SK-N-MC (cell line): Measurements from ENCODE around the gene BCL11B.

Source experiments
- EZH2 ChIP-seq: fragments of 200-600 bp; sonication (generic); IDR thresholded peaks from one replicate; pipeline ENCODE4 v1.6.1; 2017; ENCODE audit warnings: antibody characterized with exemption
- POLR2AphosphoS5 ChIP-seq: IDR thresholded peaks from 2 replicates; pipeline ENCODE4 v1.6.1; 2012; ENCODE audit warnings: mild to moderate bottlenecking, low read depth, low read length, borderline replicate concordance

DNA sequence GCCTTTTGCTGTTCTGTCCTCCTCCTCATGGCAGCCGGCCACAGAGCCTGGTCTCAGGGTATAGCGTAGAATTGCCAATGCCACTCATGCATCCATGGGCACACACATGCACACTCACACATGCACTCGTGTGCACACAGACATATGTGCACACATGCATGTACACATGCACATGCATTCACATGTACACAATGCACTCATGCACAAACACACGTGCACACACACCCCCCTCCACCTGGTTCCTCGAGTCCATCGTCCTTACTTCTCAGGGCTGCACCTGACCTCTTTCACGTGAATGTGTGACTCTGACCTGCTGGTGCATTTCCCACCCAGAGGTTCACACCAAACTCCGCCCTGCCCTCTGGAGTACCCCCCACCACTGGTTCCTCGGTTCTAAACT, 60.6 kb downstream of the BCL11B start:
- TF ChIP-seq POLR2AphosphoS5 (no peak; the same call in 1 of the 2 replicates), EZH2 (no peak)
